Endothelial cell of umbilical vein (primary cell): Measurements from ENCODE around the gene STAC2. TPM values are rescaled to one million over a fixed set of nuclear protein-coding genes. Genes with fewer than 3 reads are reported as not detected.

Experiments
- BruUV-seq: library from RNA; stranded (reverse); fragments of 400-500 nt; replicated peaks from 2 replicates; lab custom pipeline; 2021; lab: Mats Ljungman, UMichigan
- CTCF ChIA-PET: fragments of 300-600, 350-600 bp; sonication (Branson Sonifier 250); formaldehyde crosslinking; loops from one replicate; lab custom pipeline; 2021; ENCODE audit warnings: antibody characterized with exemption, inconsistent platforms; lab: Charles Lee
- POLR2A ChIA-PET: fragments of 300-600, 350-600 bp; sonication (Branson Sonifier 250); formaldehyde crosslinking; loops from one replicate; lab custom pipeline; 2021; ENCODE audit warnings: antibody characterized with exemption, inconsistent platforms; lab: Charles Lee
- DNase-seq: peaks from one replicate; pipeline ENCODE4 v3.0.0-alpha.2; 2011; ENCODE audit warnings: low read depth, low spot score
- FAIRE-seq: peaks from 2 replicates; lab custom pipeline; 2011; peaks lifted over from hg19 to GRCh38; lab: Jason Lieb, UNC
- H2AFZ ChIP-seq: 2 replicates; pipeline ENCODE4 v1.6.0; 2012; ENCODE audit warnings: low read depth, low read length, control low read depth, inconsistent platforms
- H3K27ac ChIP-seq: 2 replicates; pipeline ENCODE4 v1.5.1; 2011; ENCODE audit warnings: low read depth, mild to moderate bottlenecking, control low read depth, low read length, moderate library complexity; ENCODE audit not compliant: insufficient read depth
- H3K27me3 ChIP-seq, 2 experiments: 2 replicates each; pipeline versions ENCODE4 v1.6.0 to v1.6.1; 2011; ENCODE audit warnings: low read length in 2 of 2, mixed read lengths in 1 of 2; ENCODE audit not compliant: control insufficient read depth in 2 of 2, insufficient read depth in 2 of 2
- H3K36me3 ChIP-seq, 2 experiments: 2 replicates in 1 of 2; 3 replicates in 1 of 2; pipeline ENCODE4 v1.5.1; 2011; ENCODE audit warnings: low read length in 2 of 2, mild to moderate bottlenecking in 1 of 2, moderate library complexity in 1 of 2; ENCODE audit not compliant: control insufficient read depth in 2 of 2, insufficient read depth in 2 of 2; ENCODE audit errors: extremely low read depth in 1 of 2
- H3K4me1 ChIP-seq: 3 replicates; pipeline ENCODE4 v1.5.1; 2011; ENCODE audit warnings: mild to moderate bottlenecking, low read length; ENCODE audit not compliant: control insufficient read depth, insufficient read depth; ENCODE audit errors: extremely low read depth
- H3K4me2 ChIP-seq: 2 replicates; pipeline ENCODE4 v1.6.1; 2011; ENCODE audit warnings: low read length, control low read depth, mixed read lengths; ENCODE audit not compliant: insufficient read depth
- H3K4me3 ChIP-seq, 3 experiments: fragments of 200-600 bp in 1 of 3; sonication (generic), shearing (Covaris generic) in 1 of 3; replicated peaks in 1 of 3; 2 replicates each; pipeline ENCODE4 v1.5.1; 2011 to 2016; ENCODE audit warnings: control low read depth in 3 of 3, low read length in 3 of 3, mild to moderate bottlenecking in 2 of 3, inconsistent platforms in 1 of 3, low read depth in 1 of 3, moderate library complexity in 1 of 3; ENCODE audit not compliant: insufficient read depth in 1 of 3
- H3K79me2 ChIP-seq: 2 replicates; pipeline ENCODE4 v1.6.0; 2012; ENCODE audit warnings: low read length, inconsistent platforms; ENCODE audit not compliant: control insufficient read depth, insufficient read depth
- H3K9ac ChIP-seq: replicated peaks from 2 replicates; pipeline ENCODE3; 2011; ENCODE audit warnings: low read length, control low read depth; ENCODE audit not compliant: insufficient read depth; ENCODE audit errors: extremely low read depth
- H3K9me1 ChIP-seq: replicated peaks from 3 replicates; pipeline ENCODE4 v1.6.0; 2011; ENCODE audit warnings: mild to moderate bottlenecking, low read length; ENCODE audit not compliant: control insufficient read depth, insufficient read depth; ENCODE audit errors: extremely low read depth
- H3K9me3 ChIP-seq: replicated peaks from 2 replicates; pipeline ENCODE4 v1.5.1; 2012; ENCODE audit warnings: low read length, inconsistent platforms; ENCODE audit not compliant: control insufficient read depth, insufficient read depth
- H4K20me1 ChIP-seq: replicated peaks from 2 replicates; pipeline ENCODE3; 2011; ENCODE audit warnings: mild to moderate bottlenecking, low read length; ENCODE audit not compliant: control insufficient read depth, insufficient read depth; ENCODE audit errors: extremely low read depth
- EZH2 ChIP-seq: IDR thresholded peaks from 2 replicates; pipeline ENCODE4 v1.6.1; 2012; ENCODE audit warnings: borderline replicate concordance, low read depth, mild to moderate bottlenecking, moderate library complexity, low read length, inconsistent platforms; ENCODE audit not compliant: severe bottlenecking
- FOS ChIP-seq: IDR thresholded peaks from 2 replicates; pipeline ENCODE4 v1.6.1; 2011; ENCODE audit warnings: mild to moderate bottlenecking, low read length, moderate library complexity, borderline replicate concordance; ENCODE audit not compliant: insufficient read depth
- GATA2 ChIP-seq: IDR thresholded peaks from 2 replicates; pipeline ENCODE4 v1.7.0; 2011; ENCODE audit warnings: low read depth, mild to moderate bottlenecking, moderate library complexity, mixed read lengths, low read length; ENCODE audit not compliant: insufficient read length, insufficient read depth
- JUN ChIP-seq: IDR thresholded peaks from 2 replicates; pipeline ENCODE4 v1.6.1; 2011; ENCODE audit warnings: borderline replicate concordance, low read depth; ENCODE audit not compliant: insufficient read length, insufficient read depth
- MYC ChIP-seq: IDR thresholded peaks from one replicate; pipeline ENCODE4 v1.6.1; 2011; ENCODE audit warnings: mild to moderate bottlenecking, low read depth, low read length
- POLR2A ChIP-seq: IDR thresholded peaks from 2 replicates; pipeline ENCODE4 v1.6.1; 2012; ENCODE audit warnings: low read depth, mild to moderate bottlenecking, control low read depth, low read length
- POLR2AphosphoS5 ChIP-seq: IDR thresholded peaks from 2 replicates; pipeline ENCODE4 v1.6.1; 2012; ENCODE audit warnings: low read depth, mild to moderate bottlenecking, control low read depth, low read length, moderate library complexity; ENCODE audit not compliant: insufficient read depth
- dilution Hi-C: fragments of 300-500 bp; cut with MboI; formaldehyde crosslinking; loops from one replicate; pipeline ENCODE4 v1.15.0; 2019; ENCODE audit warnings: low sequenced_read_pairs; ENCODE audit not compliant: extremely low pct_ligation_motif_present
- intact Hi-C: fragments of 100-400 bp; cut with micrococcal nuclease; formaldehyde crosslinking; loops from one replicate; pipeline ENCODE4 v1.10.0; 2022
- polyA plus RNA-seq, 4 experiments: library from polyadenylated mRNA; depleted of rRNA in 3 of 4; stranded (reverse) in 3 of 4; unstranded in 1 of 4; fragments of >200 nt; gene quantifications; 2 replicates each; pipeline versions ENCODE4 v1.2.1 to v1.2.3, GENCODE V29; 2011 to 2012; ENCODE audit warnings: missing spikeins in 1 of 4
- total RNA-seq: library from RNA; stranded (reverse); gene quantifications from 2 replicates; pipeline ENCODE4 v1.2.3, GENCODE V29; 2021
- TF ChIP-seq, protein P1 (sequence below): IDR thresholded peaks from 2 replicates; pipeline ENCODE4 v1.6.1; 2011; ENCODE audit not compliant: insufficient read depth, insufficient read length

The STAC2 gene
- total and polyA plus RNA-seq, 2 donors (not counting 3 experiments of a cell fraction or from before 2014, with no cell fraction given): not detected

DNA sequence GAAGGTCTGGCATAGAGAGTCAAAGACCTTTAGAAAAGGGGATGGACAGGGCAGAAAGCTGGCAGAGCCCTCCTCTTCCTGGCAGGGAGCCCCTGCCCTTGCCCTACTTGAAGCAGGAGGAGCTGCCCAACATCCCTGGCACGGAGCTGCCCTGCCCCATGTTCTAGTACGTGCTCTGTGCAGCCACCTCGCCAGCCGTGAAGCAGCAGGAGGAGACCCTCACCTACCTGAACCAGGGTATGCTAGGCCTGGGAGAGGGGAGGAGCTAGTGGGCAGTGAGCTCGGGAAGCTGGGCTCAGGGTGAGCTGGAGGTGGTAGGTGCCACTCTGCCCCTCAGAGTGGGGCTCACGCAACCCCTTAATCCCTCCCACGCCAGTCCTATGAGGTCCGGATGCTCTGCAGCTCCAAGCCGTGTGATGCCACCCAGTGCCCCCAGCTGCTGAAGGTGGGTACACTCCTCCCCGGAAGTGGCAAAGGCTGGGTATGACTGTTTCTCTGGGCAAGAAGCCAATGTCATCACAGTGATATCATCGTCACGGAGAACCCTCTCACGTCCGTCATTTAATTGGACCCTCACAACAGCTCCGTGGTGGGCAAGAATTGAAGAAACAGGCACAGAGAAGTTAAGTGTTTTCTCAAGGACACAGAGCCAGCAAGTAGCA, 12.7 kb upstream of the STAC2 start:
- Histone ChIP-seq H3K9me1 (no peaks in the 10 kb centered on the region), H4K20me1 (no peaks in the 10 kb centered on the region), H3K27ac (no peak overlapping the region), H3K79me2 (no peaks in the 10 kb centered on the region), H3K4me3 (no peak overlapping the region), H3K4me2 (no peak overlapping the region), H3K27me3 (peaks cover 0 to 3% of the 10 kb centered on the region in 2 experiments), H2AFZ (no peak overlapping the region), H3K36me3 (no peaks in the 10 kb centered on the region), H3K4me1 (peaks cover 3% of the 10 kb centered on the region), H3K9me3 (no peaks in the 10 kb centered on the region), H3K9ac (no peak overlapping the region)
- dilution Hi-C loops: no loop called here
- DNase-seq (no peak), FAIRE-seq (no peak)
- no TSS peak for BruUV-seq
- intact Hi-C loops: no loop called here
- TF ChIP-seq FOS: no peak
- POLR2A ChIA-PET: no interaction called here
- CTCF ChIA-PET: interaction anchor here (1.1 to 12.5 kb wide), 8 partner anchors 10 to 255 kb away, joined by 3 to 420 read pairs (median 6); partner anchors contain the start of gene STAC2

DNA sequence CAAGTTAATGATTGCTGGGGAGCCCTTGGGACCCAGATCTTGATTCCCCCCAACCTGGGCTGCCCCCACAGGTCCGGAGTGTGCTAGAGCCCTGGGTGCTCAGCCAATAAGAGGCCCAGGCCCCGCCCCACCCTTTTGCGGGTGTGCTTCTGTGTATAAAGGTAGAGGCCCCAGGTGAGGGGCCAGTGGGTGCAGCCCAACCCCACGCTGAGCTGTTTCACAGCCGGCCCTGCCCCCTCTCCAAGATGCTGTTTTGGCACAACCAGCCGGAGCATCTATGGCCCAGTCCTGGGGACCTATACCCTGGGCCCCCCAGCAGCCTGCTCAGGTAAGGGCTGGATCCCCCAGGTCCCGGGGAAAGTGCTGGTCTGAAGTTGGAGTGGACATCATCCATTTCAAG, 11.8 kb upstream of the STAC2 start:
- no peaks in the 10 kb centered on the region for H3K36me3 ChIP-seq
- no peak overlapping the region for H3K27ac ChIP-seq
- peaks cover 3% of the 10 kb centered on the region for H3K4me1 ChIP-seq
- intact Hi-C loops (no loop called here), dilution Hi-C loops (no loop called here)
- H3K9me1 ChIP-seq: no peaks in the 10 kb centered on the region
- no peak overlapping the region for H3K4me3 ChIP-seq
- FAIRE-seq (no peak), DNase-seq (no peak)
- CTCF ChIA-PET: interaction anchor here (1.1 to 12.5 kb wide), 9 partner anchors 8 to 254 kb away, joined by 3 to 420 read pairs (median 8); partner anchors contain the start of gene STAC2
- POLR2A ChIA-PET: no interaction called here
- no TSS peak for BruUV-seq
- H3K79me2 ChIP-seq: no peaks in the 10 kb centered on the region
- no peaks in the 10 kb centered on the region for H3K9me3 ChIP-seq
- TF ChIP-seq POLR2AphosphoS5 (no peak), FOS (no peak), EZH2 (no peak), POLR2A (no peak), JUN (no peak), GATA2 (no peak), MYC (no peak)
- TF ChIP-seq, protein P1, sequence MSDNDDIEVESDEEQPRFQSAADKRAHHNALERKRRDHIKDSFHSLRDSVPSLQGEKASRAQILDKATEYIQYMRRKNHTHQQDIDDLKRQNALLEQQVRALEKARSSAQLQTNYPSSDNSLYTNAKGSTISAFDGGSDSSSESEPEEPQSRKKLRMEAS: no peak
- H2AFZ ChIP-seq: no peak overlapping the region
- H4K20me1 ChIP-seq: no peaks in the 10 kb centered on the region
- no peak overlapping the region for H3K4me2 ChIP-seq
- peaks cover 4 to 5% of the 10 kb centered on the region in 2 experiments for H3K27me3 ChIP-seq
- no peak overlapping the region for H3K9ac ChIP-seq
